ENCODE measurements around the gene TMEM129.

Gene TMEM129, protein sequence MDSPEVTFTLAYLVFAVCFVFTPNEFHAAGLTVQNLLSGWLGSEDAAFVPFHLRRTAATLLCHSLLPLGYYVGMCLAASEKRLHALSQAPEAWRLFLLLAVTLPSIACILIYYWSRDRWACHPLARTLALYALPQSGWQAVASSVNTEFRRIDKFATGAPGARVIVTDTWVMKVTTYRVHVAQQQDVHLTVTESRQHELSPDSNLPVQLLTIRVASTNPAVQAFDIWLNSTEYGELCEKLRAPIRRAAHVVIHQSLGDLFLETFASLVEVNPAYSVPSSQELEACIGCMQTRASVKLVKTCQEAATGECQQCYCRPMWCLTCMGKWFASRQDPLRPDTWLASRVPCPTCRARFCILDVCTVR

DNA sequence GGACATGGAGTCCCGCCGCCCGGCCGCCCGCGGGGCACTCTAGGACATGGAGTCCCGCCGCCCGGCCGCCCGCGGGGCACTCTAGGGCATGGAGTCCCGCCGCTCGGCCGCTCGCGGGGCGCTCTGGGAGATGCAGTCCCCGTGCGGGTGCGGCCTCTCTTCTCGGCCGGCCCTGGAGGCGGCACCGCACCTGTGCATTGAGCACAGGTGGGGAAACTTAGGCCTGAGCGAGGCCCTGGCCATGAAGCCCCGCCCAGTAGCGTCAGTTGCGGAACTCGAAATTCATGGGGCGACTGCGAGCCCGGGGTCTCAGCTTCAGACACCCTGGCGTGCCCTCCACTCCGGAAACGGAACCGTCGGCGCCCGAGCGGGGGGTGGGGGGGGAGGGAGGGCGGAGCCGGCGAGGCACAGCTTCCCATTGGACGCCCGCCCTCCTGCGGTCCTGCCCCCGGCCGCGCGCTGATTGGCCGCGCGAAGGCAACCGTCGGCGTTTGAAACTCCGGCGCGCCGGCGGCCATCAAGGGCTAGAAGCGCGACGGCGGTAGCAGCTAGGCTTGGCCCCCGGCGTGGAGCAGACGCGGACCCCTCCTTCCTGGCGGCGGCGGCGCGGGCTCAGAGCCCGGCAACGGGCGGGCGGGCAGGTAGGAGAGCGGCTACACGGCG lies at the start of gene TMEM129, which contains the start of gene TACC3:
Gene TMEM129, minus strand, starts transcription at position 321 of the 663 bp plus-strand sequence. CDS start 486 bp downstream, outside the sequence.
Gene TACC3, plus strand, starts transcription at position 519 of the 663 bp plus-strand sequence. CDS start 1,901 bp downstream, outside the sequence.
- peak; percentile 81 to 88 for DNase-seq

DNA sequence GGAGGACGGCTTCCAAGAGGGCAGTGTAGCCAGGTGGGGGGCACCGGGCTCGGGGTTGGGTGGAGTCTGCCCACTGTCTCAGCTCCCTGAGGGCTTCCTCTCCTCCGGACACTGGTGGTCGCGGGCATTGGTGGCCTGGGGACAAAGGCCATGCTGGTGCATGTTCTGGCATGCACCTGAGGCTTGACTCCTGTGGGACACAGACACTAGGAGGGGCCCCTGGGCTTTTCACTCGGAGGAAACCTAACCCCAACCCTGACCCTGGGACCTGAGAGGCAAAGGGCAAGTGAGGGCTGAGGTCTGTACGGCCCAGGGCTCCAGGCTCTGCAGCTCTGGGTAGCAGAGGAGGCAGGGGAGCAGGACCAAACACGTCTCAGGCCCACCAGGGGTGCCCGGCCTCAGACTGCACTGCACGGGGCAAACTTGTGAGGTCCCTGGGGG lies 49.7 kb upstream of the TMEM129 start:
- DNase-seq = no peak

DNA sequence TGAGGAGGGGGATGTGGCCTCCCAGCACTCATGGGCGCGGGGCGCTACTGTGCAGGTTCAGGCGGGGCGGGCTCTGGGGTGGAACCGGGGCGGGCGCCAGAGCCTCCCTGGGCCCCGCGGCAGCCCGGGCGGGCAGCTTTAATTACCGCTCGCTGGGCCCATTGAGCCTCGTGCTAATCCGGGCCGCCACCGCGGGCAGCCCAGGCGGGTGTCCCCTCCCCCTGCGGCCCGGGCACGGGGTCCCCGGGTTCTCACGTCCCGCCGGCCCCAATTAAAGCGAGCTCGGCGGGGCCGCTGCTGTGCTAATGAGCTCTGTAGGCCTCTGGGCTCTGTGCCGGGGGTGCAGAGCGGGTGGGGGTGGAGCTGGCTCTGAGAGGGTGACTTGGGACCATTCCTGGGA lies 49.1 kb upstream of the TMEM129 start:
- no peak for DNase-seq

DNA sequence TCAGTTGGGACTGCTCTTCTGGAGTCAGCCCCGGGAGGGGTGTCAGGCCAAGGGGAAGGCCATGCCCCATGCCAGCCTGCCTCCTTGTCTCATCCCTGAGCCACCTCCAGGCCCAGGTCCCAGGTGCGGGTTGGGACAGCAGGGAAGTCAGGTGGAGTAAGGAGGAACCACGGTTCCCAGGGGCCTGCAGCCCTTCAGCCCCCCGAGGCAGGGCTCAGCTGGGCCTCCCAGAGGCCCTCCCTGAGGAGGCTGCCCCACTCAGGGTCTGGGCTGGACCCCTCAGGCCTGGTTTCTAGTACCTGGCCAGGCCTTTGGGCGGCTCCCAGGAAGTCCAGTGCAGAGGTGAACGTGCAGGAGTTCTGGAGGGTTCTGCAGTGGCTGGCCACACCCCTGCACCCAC lies 48.6 kb upstream of the TMEM129 start:
- DNase-seq = no peak

DNA sequence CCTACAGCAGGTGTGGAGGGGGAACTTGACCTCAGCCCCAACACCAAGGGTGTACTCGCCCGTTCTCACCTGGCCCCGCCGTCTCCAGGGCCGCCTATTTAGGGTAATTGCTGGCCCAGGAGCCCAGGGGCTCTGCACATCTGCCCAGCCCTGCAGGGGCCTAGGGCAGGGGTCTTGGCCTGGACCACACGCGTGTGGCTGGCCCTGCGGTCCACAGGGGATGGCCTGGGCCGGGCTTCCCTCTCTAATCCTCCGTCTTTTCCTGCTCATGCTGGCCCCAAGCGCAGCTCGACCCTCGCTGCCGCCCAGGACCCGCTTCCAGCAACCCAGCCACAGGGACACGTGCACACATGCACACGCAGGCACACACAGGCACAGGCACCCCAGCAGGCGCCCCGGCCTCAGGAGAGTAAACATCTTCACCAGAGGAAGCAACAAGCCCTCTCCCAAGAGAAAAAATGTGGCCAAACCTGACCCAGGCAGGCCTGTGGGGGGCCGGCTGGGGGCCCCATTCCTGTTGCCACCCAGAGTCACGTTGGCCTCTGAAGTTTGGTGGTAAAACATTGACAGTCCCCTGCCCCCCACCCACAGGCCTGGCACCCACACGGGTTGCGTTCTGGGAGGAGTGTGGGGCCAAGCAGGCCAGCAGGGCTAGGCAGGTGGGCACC lies 47.4 kb upstream of the TMEM129 start:
- DNase-seq = no peak

DNA sequence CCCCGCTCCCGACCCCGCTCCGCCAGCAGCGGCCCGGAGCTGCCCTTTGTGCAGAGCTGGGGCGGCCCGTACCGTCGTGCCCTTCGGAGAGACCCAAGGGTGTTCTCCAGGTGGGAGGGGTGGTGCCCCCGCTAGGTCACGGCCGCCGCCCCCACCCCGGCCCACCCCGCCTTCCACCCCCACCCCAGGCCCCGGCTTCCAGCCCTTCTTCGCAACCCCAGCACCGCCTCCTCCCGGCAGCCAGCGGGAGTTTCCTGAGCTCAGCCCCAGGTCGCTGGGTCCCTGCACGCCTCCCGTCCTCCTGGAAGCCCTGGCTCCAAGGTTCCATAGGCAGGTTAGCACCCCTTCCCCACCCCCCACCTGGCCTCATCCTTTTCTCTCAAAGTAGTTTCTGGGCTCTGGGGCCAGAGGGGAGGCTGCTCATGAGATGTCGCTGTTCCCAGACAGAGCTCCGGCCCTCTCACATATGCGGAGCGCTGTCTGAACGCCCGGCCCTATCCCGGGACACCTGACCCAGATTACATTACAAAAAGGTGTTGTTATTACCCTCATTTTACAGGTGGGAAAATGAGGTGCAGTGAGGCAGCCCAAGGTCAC lies 46.7 kb upstream of the TMEM129 start:
- no peak for DNase-seq

DNA sequence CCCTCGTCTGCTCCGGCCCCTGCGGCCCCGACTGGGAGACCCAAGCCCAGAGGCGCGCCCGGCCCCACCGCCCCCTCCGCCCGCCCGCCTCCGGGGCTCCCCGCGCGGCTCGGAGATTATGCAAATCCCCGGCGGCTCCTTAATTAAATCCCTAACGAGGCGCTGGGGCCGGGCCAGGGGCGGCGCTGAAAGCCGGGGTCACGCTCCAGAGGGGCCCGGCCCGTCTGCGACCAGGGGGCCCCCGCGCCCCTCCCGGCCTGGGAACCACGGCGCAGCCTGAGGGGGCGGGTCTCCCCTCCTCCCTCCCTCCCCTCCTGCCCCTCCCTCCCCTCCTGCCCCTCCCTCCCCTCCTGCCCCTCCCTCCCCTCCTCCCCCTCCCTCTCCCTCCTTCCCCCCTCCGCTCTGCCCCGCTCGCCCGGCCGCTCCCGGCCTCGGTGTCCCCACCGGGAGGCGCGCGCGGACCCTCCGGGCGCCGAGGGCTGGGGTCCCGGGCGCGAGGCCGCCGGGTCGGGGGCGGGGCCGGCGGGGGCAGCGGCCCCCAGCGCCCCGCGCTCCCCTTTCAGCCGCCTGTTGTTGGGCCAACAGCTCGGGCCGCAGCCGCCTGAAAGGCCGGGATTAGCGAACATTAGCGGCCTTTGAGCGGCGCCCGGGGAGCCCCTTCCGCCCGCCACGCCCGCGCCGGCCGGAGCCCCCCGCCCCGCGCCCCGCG lies 46.1 kb upstream of the TMEM129 start:
- no peak for DNase-seq

DNA sequence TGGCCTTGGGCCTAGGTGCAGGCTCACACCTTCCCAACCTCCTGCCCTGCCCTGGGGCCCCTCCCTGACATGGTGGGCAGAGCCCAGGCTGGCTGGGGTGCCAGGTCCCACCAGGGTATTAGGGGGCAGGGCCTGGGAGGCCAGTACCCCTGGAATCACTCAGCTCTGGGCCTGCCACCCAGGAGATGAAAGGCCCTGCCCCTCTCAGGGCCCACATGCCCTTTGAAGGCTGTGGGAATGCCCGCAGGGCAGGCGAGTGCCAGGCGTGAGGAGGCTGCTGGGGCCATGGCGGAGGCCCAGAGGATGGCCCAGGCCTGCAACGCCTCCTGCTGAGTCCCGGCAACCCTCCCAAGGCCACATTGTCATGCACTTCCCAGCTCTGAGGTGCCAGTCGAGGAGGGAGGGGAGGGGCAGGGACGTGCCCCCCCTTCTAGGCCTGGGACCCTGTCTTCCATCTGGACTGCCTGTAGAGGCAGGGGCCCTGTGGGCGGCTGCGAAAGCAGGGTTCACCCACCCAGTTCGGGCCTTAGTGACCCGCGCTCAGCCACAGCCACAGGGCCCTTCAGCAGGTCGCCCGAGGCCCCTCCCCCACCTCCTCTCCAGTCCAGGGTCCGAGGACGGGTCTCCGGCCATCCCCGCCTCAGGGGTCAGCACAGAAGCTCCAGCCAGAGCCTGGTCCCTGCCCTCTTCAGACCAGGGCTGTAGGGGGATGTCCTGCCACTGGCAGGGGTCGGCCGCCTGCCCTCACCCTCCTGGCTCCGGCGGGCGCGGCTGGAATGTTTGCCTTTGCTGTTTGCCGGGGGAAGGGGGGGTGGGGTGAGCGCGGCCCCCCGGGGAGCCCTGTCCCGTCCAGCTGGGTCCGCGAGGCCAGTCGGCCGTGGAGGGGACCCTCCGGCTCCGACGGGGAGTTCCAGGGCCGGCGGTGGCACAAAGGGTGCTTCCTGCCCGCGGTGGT lies 45.3 kb upstream of the TMEM129 start:
- DNase-seq = no peak

DNA sequence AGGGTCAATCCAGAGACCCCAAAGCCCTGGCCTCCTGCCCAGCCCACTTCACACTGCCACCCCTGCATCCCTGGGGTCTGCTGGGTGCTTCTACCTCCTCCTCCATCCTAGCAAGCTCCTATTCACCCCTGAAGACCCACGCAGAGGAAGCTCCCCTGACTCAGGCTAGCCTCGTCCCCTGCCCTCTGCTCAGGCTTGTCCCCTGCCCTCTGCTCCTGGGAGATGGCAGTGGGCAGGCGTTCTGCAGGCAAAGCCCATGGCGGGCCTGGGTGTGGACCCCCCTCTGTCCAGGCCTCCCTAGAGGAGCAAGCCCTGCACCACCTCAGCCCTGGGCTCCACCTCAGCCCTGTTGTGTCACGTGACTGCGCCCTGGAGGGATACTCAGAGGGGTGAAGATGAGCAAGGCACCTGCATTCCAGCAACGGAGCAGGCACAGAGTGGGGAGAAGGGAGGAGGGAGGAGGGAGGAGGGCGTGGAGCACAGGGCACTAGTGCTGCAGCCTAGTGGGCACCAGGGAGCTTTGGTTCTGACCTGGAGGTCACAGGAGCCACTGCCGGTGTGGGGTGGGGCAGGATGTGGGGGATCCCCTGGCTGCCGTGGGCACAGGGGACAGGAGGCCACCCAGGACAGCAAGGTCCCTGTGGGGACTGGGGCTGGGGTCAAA lies 44.4 kb upstream of the TMEM129 start:
- DNase-seq = no peak

DNA sequence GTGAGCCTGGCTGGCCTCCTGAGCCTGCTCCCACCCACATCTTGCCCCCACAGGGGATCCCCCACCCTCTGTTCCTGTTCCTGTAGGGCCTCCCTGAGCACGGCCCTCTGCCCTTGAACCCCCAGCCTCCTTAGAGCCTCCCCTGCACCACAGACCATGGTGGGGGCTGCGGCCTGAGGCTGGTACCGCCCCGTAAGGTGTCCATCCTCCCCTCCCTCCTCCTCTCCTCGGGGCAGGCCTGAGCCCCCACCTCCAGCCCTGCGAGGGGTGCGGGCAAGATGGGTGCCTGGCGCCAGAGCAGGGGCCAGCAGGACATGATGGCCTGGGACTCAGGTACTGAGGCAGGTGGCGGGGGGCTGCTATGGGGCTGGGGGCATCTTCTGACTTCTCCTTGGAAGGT lies 43.5 kb upstream of the TMEM129 start:
- DNase-seq = no peak

DNA sequence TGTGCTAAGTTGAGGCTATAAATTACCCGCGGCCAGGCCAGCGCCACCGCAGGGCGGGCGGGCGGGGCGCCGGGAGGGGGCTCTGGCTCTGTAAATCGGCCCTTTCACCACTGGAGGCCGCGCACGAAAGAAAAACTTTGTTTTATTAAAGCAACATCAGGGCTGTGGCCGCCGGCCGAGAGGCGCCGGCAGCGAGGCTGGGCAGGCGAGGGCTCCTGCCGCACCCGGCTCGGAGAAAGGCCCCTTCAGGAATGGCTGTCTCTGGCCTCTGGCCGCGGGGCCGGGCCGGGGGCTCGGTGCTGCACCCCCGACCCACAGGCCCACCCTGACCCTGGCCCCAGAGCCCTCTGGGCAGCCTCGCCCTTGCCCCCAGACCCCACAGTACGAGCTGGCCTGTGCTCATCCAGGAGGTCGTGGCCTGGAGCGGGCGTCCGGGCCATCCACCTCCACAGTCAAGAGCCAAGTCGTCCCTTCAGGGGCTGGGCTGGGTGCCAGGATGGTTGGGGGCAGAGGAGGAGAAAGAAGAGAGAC lies 42.5 kb upstream of the TMEM129 start:
- DNase-seq = no peak

DNA sequence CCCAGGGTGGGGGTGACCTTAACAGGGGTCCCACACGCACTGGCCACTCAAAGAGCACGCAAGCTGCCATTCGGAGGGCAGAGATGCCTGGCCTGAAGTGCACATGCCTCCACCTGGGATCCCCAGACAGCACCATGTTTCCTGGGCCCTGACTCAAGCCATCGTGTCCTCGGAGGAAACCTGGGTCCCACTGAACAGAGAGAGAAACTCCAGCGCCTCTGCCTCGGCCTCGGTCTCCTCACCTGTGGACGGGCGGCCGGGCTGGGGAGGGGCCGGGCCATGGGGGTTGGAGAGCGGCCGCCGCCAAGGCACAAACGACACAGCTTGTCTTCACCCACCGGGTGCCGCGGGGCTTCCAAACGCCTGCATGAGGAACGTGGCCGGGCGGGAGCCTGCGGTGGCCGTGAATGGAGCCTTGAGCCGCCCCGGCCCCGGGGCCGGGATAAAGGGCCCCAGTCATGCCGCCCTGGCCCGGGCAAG lies 42.0 kb upstream of the TMEM129 start:
- DNase-seq = no peak

DNA sequence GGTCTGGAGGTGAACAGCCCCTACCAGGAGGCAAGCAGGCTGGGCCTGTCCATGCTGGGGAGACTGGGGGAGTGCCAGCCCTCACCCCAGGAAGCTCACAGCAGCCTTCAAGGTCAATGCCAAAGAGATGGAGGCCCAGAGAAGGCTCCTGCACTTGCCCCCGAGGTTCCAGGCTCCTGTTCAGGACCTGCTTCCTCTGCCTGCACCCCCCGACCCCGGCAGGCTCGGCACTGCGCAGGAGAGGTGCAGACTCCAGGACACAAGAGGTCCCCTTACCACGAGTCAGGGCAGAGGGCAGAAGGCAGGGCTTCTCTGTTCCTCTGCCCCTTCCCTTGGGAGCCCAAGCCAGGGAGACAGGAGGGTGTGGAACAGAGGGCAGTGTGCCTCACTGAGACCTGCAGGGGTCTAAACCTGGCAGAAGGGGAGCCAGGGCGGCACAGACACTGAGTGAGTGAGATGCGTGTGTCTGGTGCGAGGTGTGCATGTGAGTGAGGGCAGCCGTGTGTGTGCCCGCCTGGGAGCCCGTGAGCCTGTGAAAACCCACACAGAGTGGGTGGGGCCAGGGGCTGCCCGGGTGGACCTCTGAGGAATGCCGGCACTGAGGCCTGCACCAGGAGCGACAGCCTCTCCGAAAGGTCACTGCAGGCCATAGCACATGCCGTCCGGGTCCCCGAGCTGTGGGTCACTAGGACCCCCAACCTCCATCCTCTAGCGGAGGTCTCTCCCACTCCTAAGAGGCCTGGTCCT lies 41.3 kb upstream of the TMEM129 start:
- no peak for DNase-seq

DNA sequence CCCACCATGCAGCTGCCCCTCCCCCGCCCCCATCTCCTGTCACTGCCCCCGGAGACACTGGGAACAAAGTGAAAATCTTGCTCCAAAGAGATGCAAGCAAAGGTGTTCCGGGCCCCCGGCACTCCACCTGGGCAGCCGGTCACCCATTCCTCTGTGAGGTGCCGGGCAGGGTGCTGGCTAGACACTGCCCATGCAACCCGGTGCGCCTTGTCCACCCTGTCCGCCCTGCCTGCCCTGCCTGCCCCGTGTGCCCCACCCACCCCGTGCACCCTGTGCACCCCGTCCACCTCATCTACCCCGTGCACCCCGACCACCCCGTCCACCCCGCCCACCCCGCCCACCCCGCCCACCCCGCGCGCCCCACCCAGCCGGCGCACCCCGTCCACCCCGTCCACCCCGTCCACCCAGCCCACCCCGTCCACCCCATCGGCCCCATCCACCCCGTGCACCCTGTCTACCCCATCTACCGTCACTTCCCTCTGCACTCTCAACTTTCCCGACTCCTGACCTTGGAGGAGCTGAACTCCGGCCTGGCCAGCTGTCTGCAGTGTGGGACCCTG lies 40.1 kb upstream of the TMEM129 start:
- no peak for DNase-seq

DNA sequence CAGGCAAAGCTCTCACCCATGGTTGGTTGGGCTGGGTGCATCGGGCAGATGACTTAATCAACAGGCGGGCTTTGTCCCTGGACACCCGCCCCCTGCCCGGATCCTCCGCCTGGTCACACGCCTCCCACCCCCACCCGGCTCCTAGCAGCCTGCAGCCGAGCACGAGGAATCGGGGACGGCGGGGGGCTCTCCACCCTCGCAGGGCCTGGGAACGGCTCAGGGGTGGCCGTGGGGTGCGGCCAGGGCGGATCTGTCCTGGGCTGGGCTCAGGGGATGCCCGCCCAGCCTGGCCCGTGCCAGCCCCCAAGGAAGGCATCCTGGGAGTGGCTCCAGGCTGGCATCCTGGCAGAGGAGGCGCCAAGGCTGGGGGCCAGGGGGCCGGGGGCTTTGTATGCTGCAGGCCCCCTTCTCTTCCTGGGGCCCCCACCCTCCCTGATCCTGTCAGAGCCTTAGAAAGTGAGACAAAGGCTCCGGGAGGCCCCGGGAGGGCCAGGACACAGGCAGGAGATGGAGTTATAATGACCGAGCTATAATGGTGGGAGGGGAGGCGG lies 39.5 kb upstream of the TMEM129 start:
- DNase-seq = no peak

DNA sequence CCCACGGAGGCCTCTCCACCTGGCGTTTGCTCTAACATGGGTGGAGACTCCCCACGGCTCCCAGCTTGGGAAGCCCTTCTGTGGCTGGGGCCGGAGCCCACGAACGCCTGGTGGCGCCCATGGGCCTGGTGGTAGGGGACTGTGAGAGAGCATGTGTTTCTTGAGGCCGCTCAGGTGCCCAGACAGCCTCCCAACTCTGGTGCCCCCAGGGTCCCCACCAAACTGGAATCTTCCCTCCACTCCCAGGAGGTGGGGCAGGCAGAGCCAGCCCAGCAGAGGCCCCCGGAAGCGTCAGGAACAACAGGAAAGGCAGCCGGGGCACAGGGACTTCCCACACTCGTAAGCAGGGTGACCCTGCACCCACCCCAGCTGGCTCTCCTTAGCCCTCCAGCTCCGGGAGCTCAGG lies 38.7 kb upstream of the TMEM129 start:
- DNase-seq = no peak

DNA sequence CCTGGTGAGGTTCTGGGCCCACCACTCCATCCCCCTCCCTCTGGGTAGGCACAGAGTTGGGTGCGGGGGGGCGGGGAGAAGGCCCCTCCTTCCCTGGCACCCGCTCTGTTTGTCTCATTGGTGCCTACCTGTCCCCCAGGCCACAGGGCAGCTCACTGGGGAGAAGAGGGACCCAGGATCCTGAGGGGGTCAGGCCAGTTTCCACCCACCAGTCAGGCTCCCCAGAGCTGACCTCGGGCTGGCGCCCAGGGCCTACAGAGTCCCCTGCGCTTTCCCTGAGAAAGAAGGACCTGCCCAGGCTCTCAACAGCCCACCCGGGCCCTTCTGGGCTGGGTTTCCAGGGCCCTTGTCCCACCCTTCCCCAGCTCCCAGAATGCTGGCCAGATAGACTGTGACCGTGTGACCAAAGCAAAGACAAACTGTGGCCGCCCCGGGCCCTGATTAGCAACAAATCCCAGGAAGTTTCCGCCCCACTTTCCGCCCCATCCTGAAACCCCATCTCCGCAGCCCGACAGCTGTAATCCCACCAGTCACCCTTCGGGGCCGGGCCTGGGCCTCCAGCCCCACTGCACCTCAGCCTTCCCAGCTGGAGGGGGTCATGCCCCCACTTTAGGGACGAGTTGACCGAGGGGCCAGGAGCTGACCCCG lies 38.2 kb upstream of the TMEM129 start:
- DNase-seq = no peak

DNA sequence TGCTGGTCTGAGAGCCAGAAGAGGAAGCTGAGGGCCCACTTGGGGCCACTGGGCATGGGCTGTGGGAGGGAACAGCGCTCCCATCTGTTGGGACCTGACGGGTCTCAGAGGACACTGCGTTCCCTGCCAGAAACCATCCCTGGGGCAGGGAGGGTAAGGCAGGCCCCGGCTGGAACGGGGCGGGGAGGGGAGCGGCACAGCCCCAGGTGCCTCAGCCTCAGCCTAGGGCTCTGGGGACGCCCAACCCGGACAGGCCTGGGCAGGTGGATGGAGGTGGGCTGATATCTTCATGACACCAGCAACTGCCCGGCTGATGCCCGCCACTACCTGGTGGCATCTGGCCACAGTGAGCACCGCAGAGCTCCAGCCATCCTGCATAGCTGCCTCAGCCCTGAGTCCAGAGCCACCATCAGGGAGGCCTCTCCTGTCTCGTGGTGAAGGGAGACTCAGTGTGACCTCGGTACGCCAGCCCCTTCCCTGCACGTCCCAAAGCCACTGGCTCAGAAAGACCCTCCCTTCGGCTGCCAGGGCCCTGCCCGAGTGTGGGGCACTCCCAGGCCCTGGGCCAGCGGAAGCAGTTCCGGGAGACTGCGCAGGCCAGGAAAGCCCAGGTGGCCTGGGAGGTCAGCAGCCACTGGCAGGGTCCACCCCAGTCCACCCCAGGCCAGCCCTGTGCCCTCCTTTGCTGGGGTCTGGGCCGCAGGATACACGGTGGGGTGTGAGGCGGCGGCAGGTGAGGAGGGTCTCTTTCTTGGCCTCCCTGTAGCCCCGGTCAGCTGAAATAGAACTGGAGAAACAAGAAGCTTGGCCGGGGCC lies 37.4 kb upstream of the TMEM129 start:
- DNase-seq = no peak
